Colonic mucosa (tissue), 4 donors: ENCODE results near the gene MYO7B. TPM values are rescaled to one million over a fixed set of nuclear protein-coding genes. Genes with fewer than 3 reads are reported as not detected.
A peak's percentile ranks its signal among the peaks of the same experiment; 100 is the strongest.

ENCODE experiments used
- DNase-seq: peaks from one replicate; pipeline ENCODE4 v3.0.0-alpha.2; 2020
- H3K27ac ChIP-seq: fragments of 200-600 bp; one replicate; pipeline ENCODE4 v1.8.0; 2021
- H3K27me3 ChIP-seq: fragments of 200-600 bp; one replicate; pipeline ENCODE4 v1.8.0; 2021
- H3K36me3 ChIP-seq: fragments of 200-600 bp; one replicate; pipeline ENCODE4 v1.8.0; 2021
- H3K4me1 ChIP-seq: fragments of 200-600 bp; one replicate; pipeline ENCODE4 v1.8.0; 2021; ENCODE audit warnings: mild to moderate bottlenecking
- H3K4me3 ChIP-seq: fragments of 200-600 bp; one replicate; pipeline ENCODE4 v1.8.0; 2021
- H3K9ac ChIP-seq, 2 donors: one replicate each; pipeline ENCODE4 v1.7.0; 2013; ENCODE audit warnings: control low read depth in 2 of 2, low read depth in 2 of 2, low read length in 2 of 2
- H3K9me3 ChIP-seq: fragments of 200-600 bp; one replicate; pipeline ENCODE4 v1.8.0; 2021
- intact Hi-C: fragments of 100-400 bp; cut with DNase I; formaldehyde crosslinking; loops from one replicate; pipeline ENCODE4 v1.14.1; 2022
- total RNA-seq, 2 donors: library from RNA; stranded (reverse); fragmentation: NEBNext Ultra II Directional in 1 of 2; extraction: Animal tissue kit (Norgen Biotek cat#: 25700) in 1 of 2; gene quantifications; one replicate each; pipeline ENCODE4 v1.2.1, GENCODE V29; 2021
- TF ChIP-seq, protein P1 (sequence below): fragments of 200-600 bp; IDR thresholded peaks from one replicate; pipeline ENCODE4 v1.8.0; 2022; ENCODE audit warnings: antibody characterized with exemption, mild to moderate bottlenecking
- donor health status: healthy.
- donor health status: DM: no; HTN: no; CAD: no.
- donor health status: DM: no; HTN: no; CAD: no.

The MYO7B gene
- 100 to 1,000 TPM; 159 to 218 TPM for total RNA-seq

DNA sequence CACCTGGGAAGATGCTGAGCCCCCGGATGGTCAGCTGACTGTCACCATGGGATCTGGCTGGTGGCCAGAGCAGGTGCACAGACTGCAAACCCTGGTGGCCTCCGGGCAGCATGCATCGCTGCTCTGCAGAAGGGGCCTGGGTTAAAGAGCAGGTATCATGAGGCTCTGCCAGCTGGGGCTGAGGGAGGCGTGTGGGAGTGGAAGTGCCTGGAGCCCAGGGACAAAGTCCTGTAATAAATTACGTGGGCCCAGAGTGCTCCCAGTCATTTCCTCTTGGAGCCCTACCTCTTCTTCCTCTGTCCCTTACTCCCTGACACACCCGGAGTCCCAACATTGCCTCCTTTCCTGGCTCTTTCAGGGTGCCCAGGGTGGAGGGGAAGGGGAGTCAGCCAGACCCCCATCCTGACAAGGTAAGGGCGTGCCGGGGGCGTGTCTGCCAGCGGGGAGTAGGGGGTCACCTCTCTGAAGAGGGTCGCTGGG is at the start of gene MYO7B:
TSS of gene MYO7B (plus strand) at position 262 of the 480 bp plus-strand sequence. CDS start 24,040 bp downstream, outside the sequence.
- Histone ChIP-seq H3K4me1 (no peaks in the 10 kb centered on the region), H3K27ac (peak within 1 kb of the TSS; percentile 93), H3K9me3 (no peaks in the 10 kb centered on the region), H3K27me3 (no peaks in the 10 kb centered on the region), H3K9ac (peak within 1 kb of the TSS; percentile 70 to 94), H3K4me3 (peak within 1 kb of the TSS; percentile 46), H3K36me3 (no peaks in the 10 kb centered on the region)
- peak; percentile 91 for DNase-seq
- TF ChIP-seq, protein P1, sequence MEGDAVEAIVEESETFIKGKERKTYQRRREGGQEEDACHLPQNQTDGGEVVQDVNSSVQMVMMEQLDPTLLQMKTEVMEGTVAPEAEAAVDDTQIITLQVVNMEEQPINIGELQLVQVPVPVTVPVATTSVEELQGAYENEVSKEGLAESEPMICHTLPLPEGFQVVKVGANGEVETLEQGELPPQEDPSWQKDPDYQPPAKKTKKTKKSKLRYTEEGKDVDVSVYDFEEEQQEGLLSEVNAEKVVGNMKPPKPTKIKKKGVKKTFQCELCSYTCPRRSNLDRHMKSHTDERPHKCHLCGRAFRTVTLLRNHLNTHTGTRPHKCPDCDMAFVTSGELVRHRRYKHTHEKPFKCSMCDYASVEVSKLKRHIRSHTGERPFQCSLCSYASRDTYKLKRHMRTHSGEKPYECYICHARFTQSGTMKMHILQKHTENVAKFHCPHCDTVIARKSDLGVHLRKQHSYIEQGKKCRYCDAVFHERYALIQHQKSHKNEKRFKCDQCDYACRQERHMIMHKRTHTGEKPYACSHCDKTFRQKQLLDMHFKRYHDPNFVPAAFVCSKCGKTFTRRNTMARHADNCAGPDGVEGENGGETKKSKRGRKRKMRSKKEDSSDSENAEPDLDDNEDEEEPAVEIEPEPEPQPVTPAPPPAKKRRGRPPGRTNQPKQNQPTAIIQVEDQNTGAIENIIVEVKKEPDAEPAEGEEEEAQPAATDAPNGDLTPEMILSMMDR, result no peak
- intact Hi-C loops, result no loop called here

DNA sequence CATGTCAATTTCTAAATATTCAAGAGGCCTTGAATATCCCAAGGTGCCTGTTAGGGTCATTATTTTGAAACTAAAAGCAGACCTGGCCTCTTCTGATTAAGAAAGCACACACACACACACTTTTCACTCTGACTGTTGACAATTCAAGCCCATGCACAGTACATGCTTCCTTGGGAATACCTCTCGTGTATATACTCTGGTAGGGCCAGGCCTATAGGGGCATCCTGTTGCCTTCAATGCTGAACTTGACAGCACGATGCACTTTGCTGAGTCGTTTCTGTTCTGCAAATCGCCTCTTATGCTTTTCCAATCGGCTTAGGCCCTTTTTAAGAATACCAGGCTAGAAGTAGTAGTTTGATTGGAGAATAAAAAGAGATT is 49.8 kb upstream of the MYO7B start:
- Histone ChIP-seq H3K27me3 (no peaks in the 10 kb centered on the region), H3K4me1 (no peaks in the 10 kb centered on the region), H3K9ac (no peak overlapping the region), H3K27ac (no peak overlapping the region), H3K36me3 (peaks cover 6% of the 10 kb centered on the region), H3K9me3 (no peaks in the 10 kb centered on the region), H3K4me3 (no peak overlapping the region)
- TF ChIP-seq, protein P1, result no peak
- intact Hi-C loops, result no loop called here
- DNase-seq, result no peak

DNA sequence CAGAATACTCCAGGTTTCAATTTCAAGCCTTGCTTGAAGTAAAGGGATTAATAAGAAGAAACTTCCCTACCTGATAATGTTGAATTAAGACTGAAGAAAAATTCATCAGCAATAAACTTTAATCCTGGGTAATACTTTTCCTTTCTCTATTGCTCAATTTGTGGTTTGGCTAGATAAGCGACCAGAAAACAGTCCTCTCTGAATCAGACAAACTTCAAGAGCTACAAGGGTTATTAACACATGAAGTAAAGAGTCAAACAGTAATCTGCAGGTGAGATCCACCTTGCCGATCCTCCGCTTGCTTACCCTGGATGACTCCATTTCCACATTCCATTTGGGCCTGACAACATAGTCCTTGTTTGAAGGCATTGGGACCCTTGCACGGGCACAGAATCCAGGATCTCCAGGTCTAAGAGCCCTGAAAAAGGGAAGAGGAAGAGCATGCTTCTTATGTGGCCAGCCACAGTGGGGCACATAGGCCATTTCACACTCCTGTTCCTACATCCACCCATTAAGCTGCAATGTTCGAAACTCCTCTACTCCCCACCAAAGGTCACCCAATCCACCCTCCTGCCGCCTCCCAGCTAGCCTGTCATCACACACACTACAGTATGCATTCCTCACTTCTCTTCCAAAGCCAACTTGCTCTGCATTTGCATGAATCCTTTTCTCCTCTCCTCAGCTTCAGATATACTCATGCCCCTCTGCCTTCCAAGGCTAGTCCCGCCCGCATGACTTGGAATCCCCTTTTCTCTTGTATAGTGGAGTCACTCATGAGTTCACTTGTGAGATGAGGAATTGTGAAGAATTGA is 49.0 kb upstream of the MYO7B start:
- Histone ChIP-seq H3K4me1 (no peaks in the 10 kb centered on the region), H3K36me3 (peaks cover 6% of the 10 kb centered on the region), H3K9ac (no peak overlapping the region), H3K27me3 (no peaks in the 10 kb centered on the region), H3K27ac (no peak overlapping the region), H3K9me3 (no peaks in the 10 kb centered on the region), H3K4me3 (no peak overlapping the region)
- TF ChIP-seq, protein P1, result no peak
- DNase-seq, result no peak
- intact Hi-C loops, result no loop called here

DNA sequence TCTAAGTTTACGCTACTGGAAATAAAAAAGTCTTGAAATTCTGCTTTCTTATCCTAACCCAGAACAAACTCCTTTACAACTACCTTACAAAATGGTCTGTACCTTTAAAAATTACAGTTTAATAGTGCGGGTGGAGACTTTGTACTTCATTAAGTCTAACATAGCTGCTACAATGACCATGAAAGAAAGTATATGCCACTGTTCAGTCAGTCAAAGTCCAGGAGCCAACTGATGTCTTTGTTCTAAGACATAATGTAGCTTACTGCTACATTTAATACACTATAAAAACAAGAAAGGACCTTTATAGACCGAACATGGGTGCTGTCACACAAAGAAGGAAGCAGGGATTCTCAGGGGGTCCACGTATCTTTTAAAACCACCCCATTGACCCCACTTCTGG is 45.2 kb upstream of the MYO7B start:
- Histone ChIP-seq H3K9me3 (no peaks in the 10 kb centered on the region), H3K36me3 (peaks cover 18% of the 10 kb centered on the region), H3K4me1 (no peaks in the 10 kb centered on the region), H3K27ac (no peak overlapping the region), H3K4me3 (no peak overlapping the region), H3K27me3 (no peaks in the 10 kb centered on the region), H3K9ac (no peak overlapping the region)
- TF ChIP-seq, protein P1, result no peak
- intact Hi-C loops, result no loop called here
- no peak for DNase-seq

DNA sequence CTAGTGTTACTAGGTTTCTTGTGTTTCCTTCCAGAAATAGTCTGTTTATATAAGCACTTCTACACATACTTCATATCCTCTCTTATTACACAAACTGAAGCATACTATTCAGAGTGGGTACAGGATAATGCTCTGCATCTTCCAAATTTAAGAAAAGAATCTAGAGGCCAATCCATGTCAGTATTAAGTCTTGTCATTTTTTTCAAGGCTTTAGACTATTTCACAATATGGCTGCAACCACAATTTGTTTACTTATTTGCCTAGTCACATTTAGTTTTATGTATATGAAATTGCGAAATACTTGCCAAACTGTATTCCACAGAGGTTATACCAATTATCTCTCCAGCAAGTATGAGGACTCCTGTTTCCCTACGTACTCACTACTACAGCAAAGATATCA is 37.1 kb upstream of the MYO7B start:
- Histone ChIP-seq H3K27me3 (no peaks in the 10 kb centered on the region), H3K4me1 (no peaks in the 10 kb centered on the region), H3K4me3 (no peak overlapping the region), H3K9ac (no peak overlapping the region), H3K27ac (no peak overlapping the region), H3K9me3 (no peaks in the 10 kb centered on the region), H3K36me3 (peaks cover 21% of the 10 kb centered on the region)
- intact Hi-C loops, result no loop called here
- no peak for DNase-seq
- TF ChIP-seq, protein P1, result no peak
